NCI-H1417 treated with DMSO at 0.1 percent for 48 hours (cell line): Measurements from ENCODE around the gene JAM3.

Experiments
- DNase-seq: peaks from one replicate; lab custom pipeline; 2025; lab: John Stamatoyannopoulos, UW

Gene JAM3

GRCh38 chr11:134039726-134040385 is 29.0 kb upstream of the JAM3 start:
- no peak for DNase-seq

GRCh38 chr11:134040386-134041302 is 28.2 kb upstream of the JAM3 start:
- no peak for DNase-seq

GRCh38 chr11:134041349-134041748 is 27.5 kb upstream of the JAM3 start:
- DNase-seq: no peak

DNA sequence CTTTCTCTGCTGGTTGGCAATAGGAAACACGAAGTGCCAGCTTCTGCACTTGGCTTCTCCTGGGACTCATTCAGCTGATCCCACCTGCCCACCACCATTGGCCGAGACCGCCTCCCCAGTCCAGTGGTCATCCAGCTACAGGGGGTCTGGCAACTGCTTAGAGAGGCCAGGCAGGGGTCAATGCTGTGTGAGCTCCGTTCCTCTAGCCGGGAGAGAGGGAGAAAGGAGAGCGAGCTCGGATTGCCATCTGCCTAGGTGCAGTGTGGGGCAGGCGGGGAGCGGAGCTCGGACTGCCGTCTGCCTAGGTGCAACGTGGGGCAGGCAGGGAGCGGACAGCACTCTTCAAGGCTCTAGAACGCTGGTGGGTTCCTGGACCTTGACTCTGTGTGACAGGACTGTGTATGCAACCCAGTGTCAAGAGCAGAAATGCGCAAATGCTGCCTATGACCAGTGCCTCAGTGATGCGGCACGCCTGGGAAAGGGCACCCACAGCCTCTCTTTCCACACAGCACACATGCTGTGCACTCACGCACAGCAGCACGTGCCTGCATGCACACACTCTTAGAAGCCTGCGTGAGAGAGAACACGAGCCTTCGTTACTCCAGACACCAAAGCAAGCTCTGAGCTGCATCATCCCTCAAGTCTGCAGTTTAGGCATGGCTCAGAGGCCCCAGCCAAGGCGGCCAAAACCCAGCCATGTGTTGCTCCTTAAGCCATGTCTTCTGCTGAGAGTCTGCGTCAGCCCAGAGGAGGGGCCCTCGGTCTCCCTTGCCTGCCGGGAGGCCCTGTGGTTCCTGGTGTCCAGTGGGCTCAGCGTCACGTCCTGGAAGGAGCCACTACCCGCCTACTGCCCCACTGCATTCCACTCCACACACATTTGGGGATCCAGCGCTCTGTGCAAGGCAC is 26.8 kb upstream of the JAM3 start:
- no peak for DNase-seq

DNA sequence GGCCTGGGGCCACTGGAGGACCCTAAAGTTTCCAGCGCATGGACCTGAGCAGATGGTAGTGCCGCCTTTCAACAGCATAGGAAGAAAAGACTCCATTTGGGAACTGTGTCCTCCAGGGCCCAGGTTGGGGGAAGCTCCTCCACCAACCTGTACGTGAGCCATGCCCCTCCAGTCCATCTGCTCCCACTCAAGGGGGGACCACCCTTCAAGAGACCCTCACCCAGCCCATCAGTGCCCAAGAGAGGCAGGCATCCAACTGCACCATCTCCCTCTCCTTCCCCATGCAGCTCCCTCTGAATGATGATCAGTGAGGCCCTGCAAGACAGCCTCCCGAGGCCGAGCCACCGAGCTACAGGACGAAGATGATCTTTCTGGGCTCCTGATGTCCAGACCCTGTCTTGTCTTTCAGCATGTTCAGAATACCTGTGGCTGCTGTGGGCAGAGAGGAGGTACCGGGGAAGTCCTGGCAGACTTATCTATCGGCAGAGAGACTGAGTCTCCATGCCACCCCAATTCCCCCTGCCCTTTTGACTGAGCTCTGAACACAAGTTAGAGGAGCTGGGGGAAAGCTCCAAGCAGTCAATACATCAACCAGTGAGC is 25.0 kb upstream of the JAM3 start:
- no peak for DNase-seq

DNA sequence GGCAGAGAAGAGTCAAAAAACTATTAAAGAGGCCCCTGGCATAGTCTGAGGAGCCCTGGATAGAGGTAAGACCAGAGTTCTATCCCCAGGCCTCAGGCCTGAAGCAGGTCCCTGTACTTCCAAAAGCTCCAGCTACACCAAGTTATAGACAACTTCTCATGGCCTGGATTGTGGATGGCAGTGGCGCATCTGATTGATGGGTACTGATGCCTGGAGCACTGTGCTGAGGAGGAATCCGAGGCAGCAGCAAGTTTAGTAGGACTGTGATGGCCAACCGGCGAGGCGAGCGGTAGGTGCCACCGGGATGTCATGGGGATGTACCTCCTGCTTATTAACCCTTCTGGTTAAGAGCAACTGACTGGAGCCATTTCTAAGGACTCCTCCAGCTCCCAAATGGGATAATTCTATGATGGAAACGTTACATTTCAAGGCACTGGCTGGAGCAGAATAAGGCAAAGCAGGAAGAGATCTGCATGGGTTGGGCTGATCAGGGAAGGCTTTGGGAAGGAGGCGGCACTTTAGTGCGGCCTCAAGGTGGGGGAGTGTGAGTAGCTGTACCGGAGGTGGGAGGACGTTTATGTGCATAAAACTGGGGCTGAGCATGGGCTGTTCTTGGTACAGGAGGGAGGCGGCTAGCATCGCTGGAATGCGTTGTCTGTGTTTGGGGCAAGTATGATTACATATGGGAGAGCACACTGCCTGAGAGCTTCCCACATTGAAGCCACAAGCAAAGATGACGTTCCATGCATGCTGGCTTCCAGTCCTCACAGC is 24.2 kb upstream of the JAM3 start:
- no peak for DNase-seq

- DNase-seq: no peak
Observed at GRCh38 chr11:134045799-134046635, 22.9 kb upstream of the JAM3 start.

GRCh38 chr11:134046681-134047449 is 22.0 kb upstream of the JAM3 start:
- no peak for DNase-seq

GRCh38 chr11:134047586-134047999 is 21.3 kb upstream of the JAM3 start:
- no peak for DNase-seq

DNA sequence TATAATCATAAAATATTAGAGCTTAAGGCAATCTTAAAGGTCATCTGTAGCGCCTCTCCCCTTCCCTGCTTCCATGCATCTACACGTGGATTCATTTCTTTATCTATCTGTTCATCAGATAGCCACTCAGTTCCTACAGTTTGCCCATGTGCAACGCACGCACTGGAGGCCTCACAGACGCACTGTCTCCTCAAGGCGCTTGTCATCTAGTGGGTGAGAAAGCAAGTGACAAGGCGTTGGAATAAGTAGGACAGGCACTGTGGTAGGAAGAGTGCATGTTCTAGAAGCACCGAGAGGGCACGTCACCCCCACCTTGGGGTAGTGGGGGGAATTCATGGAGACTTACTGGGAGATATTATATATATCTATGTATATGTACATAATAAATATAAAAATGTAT is 20.8 kb upstream of the JAM3 start:
- DNase-seq: no peak

GRCh38 chr11:134049303-134049702 is 19.6 kb upstream of the JAM3 start:
- DNase-seq: no peak

DNA sequence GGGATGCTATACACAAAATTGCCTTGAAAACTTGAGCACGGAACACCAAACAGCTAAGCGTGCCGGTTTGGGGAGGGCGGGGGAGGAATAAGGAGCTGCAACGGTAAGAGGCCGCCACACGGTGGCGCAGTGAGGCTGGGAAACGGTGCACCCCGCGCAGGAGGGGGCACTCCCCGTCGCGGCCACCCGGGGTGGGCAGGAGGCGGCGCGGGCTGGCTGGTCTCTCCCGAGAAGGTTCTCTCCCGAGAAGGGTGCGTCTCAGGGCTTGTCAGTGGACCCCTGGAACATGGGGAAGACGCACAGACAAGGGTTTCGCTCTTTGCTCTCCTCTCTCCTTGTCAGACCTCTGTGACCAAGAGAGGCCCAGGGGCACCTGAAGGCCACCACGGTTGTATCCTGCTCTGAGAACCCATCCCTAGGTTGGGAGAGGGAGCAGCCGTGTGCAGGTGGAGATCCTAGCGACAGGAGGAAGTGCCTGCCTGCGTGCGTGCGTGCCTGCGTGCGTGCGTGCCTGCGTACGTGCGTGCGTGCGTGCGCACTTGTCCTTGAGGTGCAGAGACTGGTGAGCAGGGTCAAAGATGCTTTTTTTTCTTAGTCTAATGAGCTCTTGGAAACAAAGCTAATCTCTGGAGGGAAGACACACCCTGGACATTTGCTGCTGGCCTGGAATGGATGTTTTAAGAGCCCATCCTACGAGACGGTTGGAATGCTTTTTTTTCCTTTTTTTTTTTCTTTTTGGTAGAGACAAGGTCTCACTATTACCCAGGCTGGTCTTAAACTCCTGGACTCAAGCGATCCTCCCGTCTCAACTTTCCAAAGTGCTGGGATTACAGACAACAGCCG is 18.1 kb upstream of the JAM3 start:
- DNase-seq: peak; percentile 73

DNA sequence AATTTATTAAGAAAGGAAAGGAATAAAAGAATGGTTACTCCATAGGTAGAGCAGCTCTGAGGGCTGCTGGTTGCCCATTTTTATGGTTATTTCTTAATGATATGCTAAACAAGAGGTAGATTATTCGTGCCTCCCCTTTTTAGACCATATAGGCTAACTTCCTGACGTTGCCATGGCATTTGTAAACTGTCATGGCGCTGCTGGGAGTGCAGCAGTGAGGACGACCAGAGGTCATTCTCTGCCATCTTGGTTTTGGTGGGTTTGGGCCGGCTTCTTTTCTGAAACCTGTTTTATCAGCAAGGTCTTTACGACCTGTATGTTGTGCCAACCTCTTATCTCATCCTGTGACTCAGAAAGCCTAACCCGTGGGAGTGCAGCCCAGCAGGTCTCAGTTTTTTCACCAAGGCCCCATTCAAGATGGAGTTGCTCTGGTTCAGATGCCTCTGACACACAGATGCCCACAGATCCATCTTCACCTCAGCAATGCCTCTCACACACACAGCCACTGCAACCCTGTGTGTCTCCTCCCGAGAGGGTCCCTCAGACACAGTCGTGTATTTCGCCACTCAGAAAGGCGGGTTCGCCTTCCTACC is 16.4 kb upstream of the JAM3 start:
- no peak for DNase-seq

DNA sequence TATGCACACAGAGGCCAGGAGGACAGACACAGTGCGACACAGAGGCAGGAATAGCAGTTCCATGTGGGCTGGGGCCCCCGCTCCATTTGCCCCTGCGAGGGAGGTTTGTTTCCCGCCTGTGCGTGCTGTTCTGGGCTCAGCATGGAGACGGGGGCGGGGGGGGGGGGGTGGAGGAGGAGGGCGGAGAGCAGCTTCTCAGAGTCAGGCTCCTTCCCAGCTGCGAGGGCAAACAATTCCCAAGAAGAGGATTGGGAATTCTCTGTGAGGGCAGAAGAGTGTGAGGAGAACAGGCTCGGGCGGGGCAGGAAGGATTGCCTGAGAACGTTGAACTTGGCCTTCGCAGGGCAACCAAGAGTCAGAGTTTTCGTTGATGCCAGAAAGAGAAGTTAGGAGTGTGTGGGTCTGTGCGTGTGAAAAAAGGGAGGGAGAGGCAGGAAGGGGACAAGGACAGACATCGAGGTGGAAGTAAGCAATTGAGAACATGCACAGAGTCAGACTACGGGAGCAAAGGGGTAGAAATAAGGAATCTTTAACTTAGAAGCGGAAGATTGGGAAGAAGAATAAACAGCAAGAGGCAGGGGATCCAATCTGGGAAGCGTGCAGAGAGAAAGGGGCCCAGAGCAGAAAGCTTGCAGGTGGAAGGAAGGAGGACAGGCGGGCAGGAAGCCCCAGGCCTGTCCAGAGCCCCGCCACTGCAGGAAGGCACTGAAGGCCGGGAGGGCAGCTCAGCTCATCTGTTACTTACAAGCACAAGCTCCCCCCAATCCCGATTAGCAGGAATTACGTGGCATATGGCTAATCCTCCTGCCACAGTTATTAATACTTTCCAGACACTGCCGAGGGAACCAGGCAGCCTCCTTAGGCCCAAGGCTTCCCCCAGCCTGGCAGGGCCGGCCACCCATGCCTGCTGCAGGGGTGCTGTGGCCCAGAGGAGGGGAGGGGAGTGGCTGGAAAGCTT is 15.6 kb upstream of the JAM3 start:
- no peak for DNase-seq

- no peak for DNase-seq
Observed at GRCh38 chr11:134055029-134055428, 13.8 kb upstream of the JAM3 start.

DNA sequence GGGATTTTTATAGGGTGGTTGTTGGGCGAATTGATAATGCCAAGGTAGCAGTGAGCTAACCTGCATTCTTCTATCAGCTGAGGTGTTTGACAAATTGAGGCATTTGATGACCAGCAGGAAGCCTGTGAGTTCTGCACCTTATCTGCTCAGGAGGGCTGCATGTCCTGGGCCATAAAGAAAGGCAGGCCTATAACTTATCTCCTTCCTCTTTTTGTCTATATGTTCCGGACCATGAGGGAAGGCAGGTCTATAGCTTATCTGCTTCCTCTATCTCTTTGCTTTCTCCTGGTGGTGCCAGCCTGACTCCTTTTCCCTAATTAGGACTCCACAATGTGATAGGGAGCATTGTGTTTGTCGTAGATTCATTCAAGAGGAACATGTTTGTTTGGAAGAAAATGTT is 8.6 kb upstream of the JAM3 start:
- no peak for DNase-seq
